ENCODE data around the gene SLC35F6. TPM values are rescaled to one million over a fixed set of nuclear protein-coding genes. Genes with fewer than 3 reads are reported as not detected.
A peak's percentile ranks its signal among the peaks of the same experiment; 100 is the strongest.

Gene SLC35F6
- total and polyA plus RNA-seq, 2 donors (not counting 1 experiment from before 2014, with no cell fraction given), result 35.2 to 61.4 TPM

DNA sequence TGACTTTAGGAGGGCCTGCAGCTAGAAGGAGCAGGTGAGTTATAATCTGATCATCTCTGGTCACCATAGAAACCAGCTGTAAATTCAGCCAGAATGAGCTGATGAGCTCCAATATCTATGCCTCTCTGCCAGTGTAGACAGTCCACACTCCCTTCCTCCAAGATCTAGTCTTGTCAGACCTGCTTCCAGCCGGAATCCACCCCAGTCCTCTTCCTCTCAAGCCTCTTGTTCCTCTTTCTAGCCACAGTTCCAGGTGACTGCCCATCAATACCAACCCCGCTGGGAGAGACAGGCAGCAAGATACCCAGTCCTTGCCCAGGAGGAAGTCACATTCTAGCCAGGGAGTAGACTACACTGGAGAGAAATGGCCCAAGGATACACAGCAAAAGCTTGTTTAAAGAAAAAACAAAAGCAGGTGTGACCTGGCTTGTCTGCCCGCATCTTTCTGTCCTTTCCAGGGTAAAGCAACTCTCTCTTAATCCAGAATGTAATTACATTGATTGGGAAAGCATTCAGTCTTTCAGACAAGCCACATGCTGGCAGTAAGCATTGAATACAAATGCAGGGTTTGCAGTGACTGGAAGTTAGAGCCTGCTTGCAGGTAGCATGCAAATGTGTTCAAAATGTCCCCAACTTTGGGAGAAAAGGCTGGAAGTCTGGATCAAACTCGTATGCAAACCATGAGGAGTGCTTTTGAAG, 9.0 kb upstream of the SLC35F6 start:
- no peaks in the 10 kb centered on the region for H3K36me3 ChIP-seq (ENCODE audit: control insufficient read depth, insufficient read depth, low read length)
- no peak for DNase-seq (ENCODE audit: low read depth in 2 of 2)
- H2AFZ ChIP-seq (ENCODE audit: low read length), result no peak overlapping the region
- H3K27ac ChIP-seq (ENCODE audit: insufficient read depth, low read length), result no peak overlapping the region
- TF ChIP-seq, protein P1, sequence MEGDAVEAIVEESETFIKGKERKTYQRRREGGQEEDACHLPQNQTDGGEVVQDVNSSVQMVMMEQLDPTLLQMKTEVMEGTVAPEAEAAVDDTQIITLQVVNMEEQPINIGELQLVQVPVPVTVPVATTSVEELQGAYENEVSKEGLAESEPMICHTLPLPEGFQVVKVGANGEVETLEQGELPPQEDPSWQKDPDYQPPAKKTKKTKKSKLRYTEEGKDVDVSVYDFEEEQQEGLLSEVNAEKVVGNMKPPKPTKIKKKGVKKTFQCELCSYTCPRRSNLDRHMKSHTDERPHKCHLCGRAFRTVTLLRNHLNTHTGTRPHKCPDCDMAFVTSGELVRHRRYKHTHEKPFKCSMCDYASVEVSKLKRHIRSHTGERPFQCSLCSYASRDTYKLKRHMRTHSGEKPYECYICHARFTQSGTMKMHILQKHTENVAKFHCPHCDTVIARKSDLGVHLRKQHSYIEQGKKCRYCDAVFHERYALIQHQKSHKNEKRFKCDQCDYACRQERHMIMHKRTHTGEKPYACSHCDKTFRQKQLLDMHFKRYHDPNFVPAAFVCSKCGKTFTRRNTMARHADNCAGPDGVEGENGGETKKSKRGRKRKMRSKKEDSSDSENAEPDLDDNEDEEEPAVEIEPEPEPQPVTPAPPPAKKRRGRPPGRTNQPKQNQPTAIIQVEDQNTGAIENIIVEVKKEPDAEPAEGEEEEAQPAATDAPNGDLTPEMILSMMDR (conservative IDR thresholded peaks at IDR 0.05 in 1 of 2, IDR thresholded peaks at IDR 0.05 in 1 of 2; ENCODE audit: low read depth in 1 of 2, low read length in 2 of 2), result no peak
- no peak for TF ChIP-seq EZH2 (IDR thresholded peaks at IDR 0.05; ENCODE audit: low read length, missing control alignments)
- no peak overlapping the region for H3K4me3 ChIP-seq (replicated peaks in 1 of 4; ENCODE audit: control extremely low read depth in 1 of 4, insufficient read depth in 1 of 4, low read depth in 3 of 4, low read length in 4 of 4)
- H3K27me3 ChIP-seq (ENCODE audit: control insufficient read depth, insufficient read depth, low read length), result no peaks in the 10 kb centered on the region
- no peaks in the 10 kb centered on the region for H3K79me2 ChIP-seq (ENCODE audit: control insufficient read depth, insufficient read depth, low read length)
- H3K4me2 ChIP-seq (ENCODE audit: extremely low read depth, insufficient read depth, low read length), result no peak overlapping the region
- H4K20me1 ChIP-seq (ENCODE audit: control insufficient read depth, extremely low read depth, insufficient read depth, low read length), result no peaks in the 10 kb centered on the region
- H3K9ac ChIP-seq (ENCODE audit: insufficient read depth, low read length), result no peak overlapping the region
- H3K4me1 ChIP-seq (ENCODE audit: control insufficient read depth, extremely low read depth, insufficient read depth, low read length), result peaks cover 16% of the 10 kb centered on the region
- H3K9me3 ChIP-seq (ENCODE audit: control insufficient read depth, insufficient read depth, low read depth, low read length), result no peaks in the 10 kb centered on the region

DNA sequence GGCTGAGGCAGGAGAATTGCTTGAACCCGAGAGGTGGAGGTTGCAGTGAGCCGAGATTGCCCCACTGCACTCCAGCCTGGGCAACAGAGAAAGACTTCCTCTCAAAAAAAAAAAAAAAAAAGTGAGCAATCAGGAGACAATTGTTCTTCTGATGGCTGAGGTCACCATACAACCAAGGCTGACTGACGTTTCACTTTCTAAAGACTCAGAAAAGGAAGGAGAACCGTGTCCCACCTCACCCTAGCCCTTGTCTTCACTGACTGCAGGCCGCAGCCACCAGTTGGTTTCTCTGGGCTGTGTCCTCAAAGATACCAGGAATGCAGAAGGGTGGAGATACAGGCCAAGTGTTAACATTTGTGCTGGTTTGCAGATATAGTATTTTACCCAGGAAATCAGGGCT, 7.7 kb upstream of the SLC35F6 start:
- TF ChIP-seq EZH2 (IDR thresholded peaks at IDR 0.05; ENCODE audit: low read length, missing control alignments), result no peak
- TF ChIP-seq, protein P1 (conservative IDR thresholded peaks at IDR 0.05 in 1 of 2, IDR thresholded peaks at IDR 0.05 in 1 of 2; ENCODE audit: low read depth in 1 of 2, low read length in 2 of 2), result no peak
- Histone ChIP-seq H3K4me1 (ENCODE audit: control insufficient read depth, extremely low read depth, insufficient read depth, low read length) (peaks cover 16% of the 10 kb centered on the region), H3K4me3 (replicated peaks in 1 of 4; ENCODE audit: control extremely low read depth in 1 of 4, insufficient read depth in 1 of 4, low read depth in 3 of 4, low read length in 4 of 4) (no peak overlapping the region), H2AFZ (ENCODE audit: low read length) (no peak overlapping the region), H4K20me1 (ENCODE audit: control insufficient read depth, extremely low read depth, insufficient read depth, low read length) (no peaks in the 10 kb centered on the region), H3K79me2 (ENCODE audit: control insufficient read depth, insufficient read depth, low read length) (no peaks in the 10 kb centered on the region), H3K36me3 (ENCODE audit: control insufficient read depth, insufficient read depth, low read length) (no peaks in the 10 kb centered on the region), H3K9ac (ENCODE audit: insufficient read depth, low read length) (no peak overlapping the region), H3K27ac (ENCODE audit: insufficient read depth, low read length) (no peak overlapping the region), H3K4me2 (ENCODE audit: extremely low read depth, insufficient read depth, low read length) (no peak overlapping the region), H3K9me3 (ENCODE audit: control insufficient read depth, insufficient read depth, low read depth, low read length) (no peaks in the 10 kb centered on the region), H3K27me3 (ENCODE audit: control insufficient read depth, insufficient read depth, low read length) (no peaks in the 10 kb centered on the region)
- no peak for DNase-seq (ENCODE audit: low read depth in 2 of 2)

DNA sequence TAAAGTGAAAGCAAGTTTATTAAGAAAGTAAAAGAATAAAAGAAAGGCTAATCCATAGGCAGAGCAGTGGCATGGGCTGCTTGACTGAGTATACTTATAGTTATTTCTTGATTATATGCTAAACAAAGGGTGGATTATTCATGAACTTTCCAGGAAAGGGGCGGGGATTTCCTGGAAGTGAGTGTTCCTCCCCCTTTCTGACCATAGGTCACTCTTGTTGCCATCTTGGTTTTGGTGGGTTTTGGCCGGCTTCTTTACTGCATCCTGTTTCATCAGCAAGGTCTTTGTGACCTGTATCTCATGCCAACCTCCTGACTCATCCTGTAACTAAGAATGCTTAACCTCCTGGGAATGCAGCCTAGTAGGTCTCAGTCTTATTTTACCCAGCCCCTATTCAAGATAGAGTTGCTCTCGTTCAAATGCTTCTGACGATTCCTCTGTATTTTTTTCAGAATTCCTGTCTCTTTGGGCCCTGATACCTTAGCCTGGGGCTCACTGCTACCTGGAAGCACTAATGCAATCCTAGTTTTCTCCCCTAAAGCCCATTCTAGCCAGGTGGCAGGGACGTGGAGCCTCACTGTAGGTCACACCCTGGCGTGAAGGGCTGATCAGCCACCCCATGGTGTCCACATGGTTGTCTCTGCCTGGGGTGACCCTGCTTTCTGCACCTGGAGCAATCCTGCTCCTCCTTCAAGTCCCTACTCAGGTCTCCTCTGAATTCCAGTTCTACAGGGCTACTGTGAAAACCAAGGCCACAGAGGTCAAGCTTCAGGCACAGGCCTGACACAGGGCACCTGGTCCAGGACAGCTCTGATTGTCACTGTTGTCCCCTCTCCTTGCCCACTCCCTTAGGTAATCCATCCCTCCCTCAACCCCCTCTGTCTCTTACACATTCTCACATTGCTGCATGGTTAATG, 6.0 kb upstream of the SLC35F6 start:
- Histone ChIP-seq H3K27ac (ENCODE audit: insufficient read depth, low read length) (peak overlapping the region; percentile 93), H3K9ac (ENCODE audit: insufficient read depth, low read length) (peak overlapping the region; percentile 21), H3K4me1 (ENCODE audit: control insufficient read depth, extremely low read depth, insufficient read depth, low read length) (peaks cover 16% of the 10 kb centered on the region), H3K79me2 (ENCODE audit: control insufficient read depth, insufficient read depth, low read length) (no peaks in the 10 kb centered on the region), H3K27me3 (ENCODE audit: control insufficient read depth, insufficient read depth, low read length) (no peaks in the 10 kb centered on the region), H3K4me2 (ENCODE audit: extremely low read depth, insufficient read depth, low read length) (peak overlapping the region; percentile 79), H3K9me3 (ENCODE audit: control insufficient read depth, insufficient read depth, low read depth, low read length) (no peaks in the 10 kb centered on the region), H4K20me1 (ENCODE audit: control insufficient read depth, extremely low read depth, insufficient read depth, low read length) (no peaks in the 10 kb centered on the region), H3K36me3 (ENCODE audit: control insufficient read depth, insufficient read depth, low read length) (no peaks in the 10 kb centered on the region), H2AFZ (ENCODE audit: low read length) (no peak overlapping the region), H3K4me3 (replicated peaks in 1 of 4; ENCODE audit: control extremely low read depth in 1 of 4, insufficient read depth in 1 of 4, low read depth in 3 of 4, low read length in 4 of 4) (no peak overlapping the region)
- peak; percentile 99 for DNase-seq (ENCODE audit: low read depth in 2 of 2)
- TF ChIP-seq, protein P1 (conservative IDR thresholded peaks at IDR 0.05 in 1 of 2, IDR thresholded peaks at IDR 0.05 in 1 of 2; ENCODE audit: low read depth in 1 of 2, low read length in 2 of 2), result no peak
- TF ChIP-seq EZH2 (IDR thresholded peaks at IDR 0.05; ENCODE audit: low read length, missing control alignments), result no peak

Measured in fibroblast of lung (primary cell).